ENCODE data around the gene FASTK.
A peak's percentile ranks its signal among the peaks of the same experiment; 100 is the strongest.

FASTK gene

DNA sequence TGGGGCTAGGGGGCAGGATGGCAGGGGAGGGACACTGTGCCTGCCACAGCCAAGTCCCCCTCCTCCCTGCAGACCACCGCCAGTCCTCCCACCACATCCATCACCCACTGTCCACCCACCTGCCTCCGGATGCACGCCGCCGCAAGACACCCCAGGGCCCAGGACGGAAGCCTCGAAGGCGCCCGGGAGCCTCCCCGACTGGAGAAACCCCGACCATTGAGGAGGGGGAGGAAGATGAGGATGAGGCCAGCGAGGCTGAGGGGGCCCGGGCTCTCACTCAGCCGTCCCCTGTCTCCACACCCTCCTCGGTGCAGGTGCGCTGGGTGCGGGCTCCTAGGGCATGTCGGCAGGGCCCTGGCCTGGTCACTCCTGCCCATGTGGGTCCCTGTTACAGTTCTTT, 16.2 kb downstream of the FASTK start:
- no peak for DNase-seq (ENCODE audit: low spot score)

DNA sequence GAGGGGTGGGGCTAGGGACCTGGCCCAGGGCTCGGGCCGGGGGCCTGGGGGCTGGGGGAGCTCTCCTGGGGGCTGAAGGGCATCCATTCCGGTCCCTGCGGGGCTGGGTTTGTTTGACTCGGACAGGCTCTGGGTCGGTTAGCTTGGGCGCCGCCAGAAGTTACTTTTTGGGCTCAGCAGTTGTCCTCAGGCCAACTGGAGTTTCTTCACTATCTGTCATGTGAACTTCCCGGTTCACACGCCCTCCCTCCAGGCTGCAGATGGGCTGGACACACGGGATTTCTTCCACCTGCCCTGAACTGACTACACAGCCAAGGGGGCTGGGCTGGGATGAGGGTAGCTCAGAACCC, 17.4 kb downstream of the FASTK start:
- peak; percentile 53 for DNase-seq (ENCODE audit: low spot score)

DNA sequence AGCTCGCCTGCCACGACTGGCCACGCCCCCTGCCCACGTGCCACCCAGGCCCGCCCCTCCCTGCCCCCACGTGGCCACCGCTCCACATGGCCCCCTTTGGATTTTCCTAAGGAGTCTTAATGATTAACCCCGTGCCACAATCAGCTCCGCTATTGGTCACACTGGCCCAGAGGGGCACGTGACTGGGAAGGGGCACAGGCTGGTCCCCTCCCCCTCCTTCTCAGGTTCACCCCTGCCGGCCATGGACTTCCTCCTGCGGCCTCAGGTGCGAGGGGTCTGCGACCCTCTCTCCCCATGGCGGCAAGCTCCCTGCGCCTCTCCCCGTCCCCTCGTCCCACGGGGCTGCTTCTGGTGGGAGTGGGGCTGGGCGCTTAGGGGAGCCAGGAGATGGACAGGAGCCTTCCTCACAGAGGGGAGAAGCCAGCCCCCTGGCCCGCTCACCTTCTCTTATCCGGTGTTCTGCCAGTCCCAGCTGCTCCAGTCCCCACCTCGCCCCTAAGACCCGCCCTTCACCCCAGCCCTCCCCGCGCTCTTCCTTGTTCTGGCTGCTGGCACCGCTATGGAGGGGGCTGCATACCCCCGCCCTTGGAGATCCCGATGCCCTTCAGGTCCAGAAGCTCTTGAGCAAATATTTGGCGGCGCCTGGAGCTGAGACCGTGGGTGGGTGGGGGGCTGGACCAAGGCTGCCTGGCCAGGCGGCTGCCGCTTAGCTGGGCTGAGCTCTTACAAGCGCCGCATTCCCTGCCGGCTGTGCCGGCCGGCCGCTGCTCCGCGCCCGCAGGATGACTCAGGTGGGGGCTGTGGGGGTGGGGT, 18.0 kb downstream of the FASTK start:
- DNase-seq (ENCODE audit: low spot score), result peak; percentile 100

DNA sequence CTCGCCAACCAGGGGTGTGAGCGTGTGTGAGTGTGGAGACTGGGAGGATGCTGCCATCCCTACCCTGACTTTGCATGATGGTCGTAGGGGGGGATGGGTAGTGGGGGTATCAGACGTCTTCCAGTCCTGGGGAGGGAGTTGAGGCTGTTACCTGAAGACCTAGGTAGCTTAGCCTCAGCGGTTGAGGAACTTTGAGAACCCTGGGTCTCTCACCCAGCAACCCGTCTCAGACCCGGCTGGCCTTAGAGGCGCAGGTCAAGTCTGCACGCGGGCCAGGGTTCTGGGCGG, 18.6 kb downstream of the FASTK start:
- DNase-seq (ENCODE audit: low spot score), result peak; percentile 45

DNA sequence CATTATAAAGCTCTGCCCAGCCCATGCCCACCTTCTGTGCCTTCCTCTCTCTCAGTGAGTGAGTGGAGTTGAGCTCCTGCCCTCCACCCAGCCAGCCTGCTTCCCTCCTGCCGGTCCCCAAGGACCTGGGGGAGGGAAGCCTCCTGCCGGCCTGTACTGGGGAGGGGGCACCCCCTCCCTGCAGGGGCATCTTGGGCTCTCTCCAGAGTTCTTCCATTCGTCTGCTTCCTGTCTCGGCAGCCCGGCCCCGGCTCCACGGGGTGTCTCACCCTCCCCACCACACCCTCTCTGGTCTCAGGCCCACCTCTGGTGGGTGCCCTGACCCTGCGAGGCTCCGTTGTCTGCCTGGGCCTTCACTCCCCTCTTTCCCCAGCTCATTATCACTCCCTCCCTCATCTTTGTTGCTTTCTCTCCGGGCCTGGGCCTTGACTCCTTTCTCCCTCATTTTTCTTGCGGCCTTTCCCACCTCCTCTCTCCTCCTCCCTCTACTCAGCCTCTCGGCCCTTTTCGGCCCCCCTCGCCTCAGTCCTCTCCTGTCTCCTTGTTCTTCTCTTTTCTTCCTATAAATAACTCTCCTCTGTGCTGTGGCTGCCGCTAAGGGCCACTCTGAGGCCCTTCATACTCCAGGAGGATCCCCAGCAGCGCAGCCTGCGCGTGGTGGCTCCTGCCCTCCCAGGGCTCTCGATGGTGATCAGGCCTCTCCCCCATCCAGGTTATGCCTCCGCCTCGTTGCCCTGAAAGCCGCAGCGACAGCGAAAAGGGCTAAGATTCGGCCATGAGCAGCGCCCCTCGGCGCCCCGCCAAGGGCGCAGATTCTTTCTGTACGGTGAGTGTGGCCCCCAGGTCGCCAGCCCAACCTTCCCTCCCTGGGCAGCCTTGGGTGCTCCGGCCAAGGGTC, 19.1 kb downstream of the FASTK start:
- DNase-seq (ENCODE audit: low spot score), result no peak

DNA sequence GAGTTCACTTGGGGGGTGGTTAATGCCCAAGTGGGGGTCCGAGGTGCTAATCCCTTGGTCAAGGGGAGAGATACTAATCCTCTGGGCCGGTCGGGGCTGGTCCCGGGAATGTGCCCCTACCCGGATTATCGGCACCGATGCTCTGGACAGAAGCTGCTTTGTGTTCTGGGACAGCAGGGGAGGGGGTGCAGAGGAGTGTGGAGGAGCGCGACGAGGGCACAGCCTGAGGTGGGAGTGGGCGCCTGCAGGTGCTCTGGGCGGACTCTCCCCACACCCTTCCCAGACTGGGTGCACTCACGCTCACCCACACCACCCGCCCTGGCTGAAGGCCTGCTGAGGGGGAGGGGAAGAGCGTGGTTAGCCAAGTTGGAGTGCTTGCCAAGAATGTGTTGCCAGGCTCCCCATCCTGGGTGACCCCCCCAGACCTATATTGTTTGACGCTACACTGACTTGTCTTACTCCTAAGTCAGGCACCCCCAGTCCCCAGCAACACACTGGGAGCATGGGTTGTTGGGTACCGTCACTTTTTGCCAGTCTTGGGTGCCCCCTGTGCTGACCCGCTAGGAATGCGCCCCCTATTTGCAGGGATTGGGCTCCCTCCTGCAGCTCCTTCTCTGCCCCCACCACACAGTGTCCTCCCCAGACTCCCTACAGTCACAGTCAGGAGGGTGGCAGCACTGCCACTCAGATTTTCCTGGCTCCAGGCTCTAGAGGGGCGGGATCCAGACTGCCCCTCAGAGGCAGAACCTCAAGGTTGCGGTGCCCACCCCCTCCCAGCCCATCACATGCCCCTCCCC, 20.0 kb downstream of the FASTK start:
- peak; percentile 45 for DNase-seq (ENCODE audit: low spot score)

DNA sequence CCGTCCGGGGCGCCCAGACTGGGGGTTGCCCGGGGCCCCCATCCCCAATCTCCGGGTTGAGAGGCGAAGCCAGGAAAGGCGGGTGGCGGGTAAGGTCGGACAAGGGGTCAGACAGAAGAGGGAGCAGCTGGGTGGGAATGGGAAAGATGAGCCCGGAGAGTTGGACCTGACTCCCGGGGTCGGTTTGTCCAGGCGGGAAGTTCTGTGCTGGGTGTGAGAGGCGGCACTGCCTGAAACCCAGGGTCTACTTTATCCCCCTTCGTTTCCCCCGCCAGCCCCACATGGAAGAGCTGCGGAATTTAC, 20.5 kb downstream of the FASTK start:
- no peak for DNase-seq (ENCODE audit: low spot score)

DNA sequence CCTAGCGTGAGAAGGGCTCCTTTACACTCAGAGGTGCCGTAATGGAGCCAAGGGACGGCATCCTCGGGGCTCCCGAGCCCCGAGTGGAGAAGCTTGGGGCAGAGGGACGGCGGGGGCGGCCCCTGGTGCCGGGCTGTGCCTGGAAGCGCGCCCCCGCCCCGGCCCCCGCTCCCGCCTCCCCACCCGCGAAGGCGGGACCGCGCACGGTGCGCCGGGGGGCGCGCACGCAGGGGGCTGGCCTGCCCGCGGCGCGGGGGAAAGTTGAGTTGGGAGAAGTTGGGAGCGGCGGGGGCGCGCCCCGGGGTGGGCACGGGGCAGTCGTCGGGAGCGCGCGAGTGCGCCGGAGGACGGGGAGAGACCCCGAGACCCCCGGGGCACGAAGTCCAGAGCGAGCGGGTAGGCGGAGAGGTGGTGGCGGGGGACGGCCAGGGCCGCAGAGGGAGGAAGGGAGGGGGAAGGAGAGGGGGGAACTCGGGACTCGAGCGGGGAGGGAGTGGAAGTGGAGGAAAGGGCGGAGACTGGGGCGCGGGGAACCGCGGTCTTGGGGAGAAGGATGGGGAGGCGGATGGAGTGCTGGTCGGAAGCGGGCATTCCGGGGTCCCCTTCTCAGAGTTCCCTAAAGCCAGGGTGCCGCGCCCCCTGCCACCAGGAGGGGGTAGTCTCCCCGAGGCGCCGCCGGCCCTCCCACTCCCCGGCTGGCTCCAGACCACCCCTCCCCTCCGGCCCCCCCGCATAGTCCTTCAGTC, 21.1 kb downstream of the FASTK start, which contains the start of gene SLC4A2:
Gene SLC4A2, plus strand, starts transcription at position 223 of the 746 bp plus-strand sequence. CDS start 2,399 bp downstream, outside the sequence.
- DNase-seq (ENCODE audit: low spot score), result peak; percentile 95

DNA sequence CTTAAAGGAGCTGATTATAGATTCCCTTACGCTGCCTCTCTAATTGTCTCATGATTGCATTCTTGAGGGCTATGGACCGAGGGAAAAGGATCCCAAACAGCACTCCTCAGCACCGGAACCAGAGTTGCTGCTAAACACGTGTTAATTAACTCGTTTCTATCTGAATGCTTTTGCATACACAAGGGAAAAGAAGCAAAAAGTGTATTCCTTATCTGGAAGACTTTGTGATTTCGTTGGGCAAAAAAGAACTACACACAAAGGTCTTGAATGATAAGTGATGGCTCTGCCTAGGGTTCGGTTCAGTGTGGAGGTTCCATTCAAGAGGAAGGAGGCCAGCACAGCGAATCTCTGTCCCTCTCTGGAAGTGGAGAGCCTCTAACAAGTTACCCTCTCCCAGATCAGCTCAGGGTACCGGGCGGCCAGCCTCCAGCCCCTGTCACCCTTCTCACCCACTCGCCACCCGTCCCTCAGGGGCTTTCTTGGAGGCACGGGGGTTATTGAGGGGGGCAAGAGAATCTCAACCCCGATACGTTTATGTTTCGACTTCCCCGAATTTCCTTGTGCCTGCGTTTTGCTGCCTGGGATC, 21.7 kb downstream of the FASTK start:
- DNase-seq (ENCODE audit: low spot score), result no peak

DNA sequence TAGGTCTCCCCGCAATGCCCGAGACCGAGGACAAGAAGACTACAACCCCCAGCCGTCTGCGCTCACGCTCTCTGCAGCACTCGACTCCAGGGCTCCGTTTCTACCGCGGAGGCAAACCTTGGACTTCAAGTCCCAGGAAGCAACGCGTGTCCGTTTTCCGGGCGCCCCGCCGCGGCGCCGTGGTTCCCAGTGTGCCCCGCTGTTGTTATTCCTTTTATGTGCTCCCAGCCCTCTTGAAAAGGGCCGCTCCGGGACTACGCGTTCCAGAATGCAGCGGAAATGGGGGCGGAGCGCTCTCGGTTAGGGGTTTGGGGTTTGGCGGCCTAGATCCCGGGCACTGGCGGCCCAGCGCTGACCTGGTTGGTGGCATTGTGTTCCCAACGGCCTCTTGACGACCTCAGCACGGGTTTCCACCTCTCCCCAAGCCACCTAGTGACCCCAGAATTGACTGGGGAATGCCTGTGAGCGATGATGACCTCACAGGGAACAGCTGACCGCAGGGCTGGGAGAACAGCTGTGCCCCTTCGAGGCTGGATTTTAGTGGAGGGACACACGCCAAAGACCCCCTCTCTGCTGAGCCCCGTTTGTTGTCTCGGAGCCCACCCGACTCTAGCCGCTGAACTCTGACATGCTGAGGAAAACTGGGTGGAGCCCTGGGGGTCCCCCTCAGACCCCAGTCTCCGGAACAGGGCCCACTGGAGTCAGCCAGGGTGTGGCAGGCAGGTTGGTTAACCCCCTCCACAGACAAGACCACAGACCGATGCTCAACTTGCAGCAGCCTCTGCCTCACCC, 22.4 kb downstream of the FASTK start:
- peak; percentile 100 for DNase-seq (ENCODE audit: low spot score)

DNA sequence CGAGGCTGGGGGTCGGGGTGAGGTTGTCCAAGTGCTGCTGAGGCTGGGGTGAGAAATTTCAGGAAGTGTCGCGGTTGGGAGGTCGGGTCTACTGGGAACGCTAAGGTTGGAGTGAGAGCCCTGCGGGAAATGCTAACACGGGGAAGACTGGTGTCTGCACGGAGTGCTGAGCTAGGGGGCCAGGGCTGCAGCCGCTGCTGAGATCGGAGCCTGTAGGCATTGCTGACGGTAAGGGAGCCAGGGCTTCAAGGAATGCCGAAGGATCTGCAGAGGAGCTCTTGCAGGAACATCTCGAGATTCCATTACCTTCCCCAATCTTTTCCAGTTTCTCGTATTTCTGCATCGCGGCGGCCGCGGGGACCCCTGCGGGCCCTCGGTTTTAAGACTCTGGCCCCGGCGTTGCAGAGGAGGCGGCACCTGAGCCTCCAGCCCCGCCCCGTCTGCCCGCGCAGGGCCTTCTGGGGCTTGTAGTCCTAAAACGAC, 23.1 kb downstream of the FASTK start, which contains the start of gene CDK5:
Gene CDK5, minus strand, starts transcription at position 392 of the 483 bp plus-strand sequence. Its CDS starts 49 bp downstream, at position 343.
- DNase-seq (ENCODE audit: low spot score), result peak; percentile 65

DNA sequence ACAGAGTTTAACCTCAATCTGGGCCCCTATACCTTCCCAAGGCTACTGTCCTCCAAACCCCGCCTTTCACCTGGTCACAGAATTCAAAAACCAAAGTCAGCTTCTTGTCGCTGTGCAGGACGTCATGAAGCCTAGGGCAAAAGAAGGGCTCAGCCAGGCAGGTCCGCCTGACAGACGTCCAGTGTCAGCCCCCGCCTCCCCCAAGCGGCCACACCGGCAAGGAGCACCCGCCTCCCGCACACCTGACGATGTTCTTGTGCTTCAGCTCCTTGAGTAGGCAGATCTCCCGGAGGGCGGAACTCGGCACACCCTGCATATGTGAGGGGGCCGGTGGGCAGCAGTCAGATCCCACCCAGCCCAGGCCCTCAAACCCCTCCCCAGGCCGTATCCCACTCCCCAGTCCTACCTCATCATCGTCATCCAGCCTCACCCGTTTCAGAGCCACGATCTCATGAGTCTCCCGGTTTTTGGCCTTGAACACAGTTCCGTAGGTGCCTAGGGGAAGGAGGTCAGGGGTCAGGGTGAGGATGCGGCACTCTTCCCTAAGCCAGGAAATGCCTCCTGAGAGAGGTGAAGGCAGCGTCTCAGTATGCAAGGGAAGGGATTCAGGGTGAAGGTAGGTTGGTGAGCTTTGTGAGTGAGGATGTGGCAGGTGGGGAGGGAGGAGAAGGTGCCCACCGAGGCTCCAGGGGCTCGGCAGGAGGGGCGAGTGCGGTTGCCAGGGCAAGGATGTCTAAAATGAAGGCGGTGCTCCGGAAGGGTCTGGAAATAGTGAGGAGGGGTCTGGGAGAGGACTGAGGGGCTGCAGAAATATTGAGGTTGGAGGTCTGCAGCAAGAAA, 23.7 kb downstream of the FASTK start:
- DNase-seq (ENCODE audit: low spot score), result no peak

DNA sequence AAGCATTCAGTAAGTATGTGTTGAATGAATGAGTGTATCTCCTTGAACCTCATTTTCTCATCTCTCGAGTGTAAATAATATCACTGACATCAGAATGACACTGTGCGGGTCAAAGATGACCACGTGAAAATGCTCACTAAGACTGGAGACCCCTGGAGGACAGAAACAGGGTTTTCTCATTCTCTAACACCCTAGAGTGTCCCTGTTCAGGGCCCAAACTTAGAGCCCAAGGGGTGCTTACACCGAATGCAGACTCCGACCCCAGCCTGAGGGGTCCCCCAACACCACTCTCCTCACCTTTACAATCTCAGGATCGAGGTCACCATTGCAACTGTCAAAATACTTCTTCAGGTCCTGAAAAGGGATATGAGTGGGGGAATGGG, 24.3 kb downstream of the FASTK start:
- no peak for DNase-seq (ENCODE audit: low spot score)

DNA sequence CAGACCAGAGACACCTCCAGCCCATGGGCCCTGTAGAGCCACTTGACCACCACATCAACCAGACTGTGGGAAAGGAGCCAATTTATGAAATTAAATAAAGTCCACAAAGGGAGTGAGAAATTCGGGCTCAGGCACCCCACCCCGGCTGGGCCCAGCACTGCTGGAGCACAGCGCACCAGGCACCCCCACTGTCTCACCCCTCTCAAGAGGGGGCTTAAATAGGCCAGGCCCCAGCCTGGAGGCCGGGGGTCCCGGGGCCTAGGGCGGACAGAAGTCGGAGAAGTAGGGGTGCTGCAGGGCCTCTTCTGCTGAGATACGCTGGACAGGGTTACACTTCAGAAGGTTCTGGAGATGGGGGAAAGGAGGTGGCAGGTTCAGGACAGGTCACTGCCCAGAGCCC, 26.9 kb downstream of the FASTK start:
- DNase-seq (ENCODE audit: low spot score), result no peak

DNA sequence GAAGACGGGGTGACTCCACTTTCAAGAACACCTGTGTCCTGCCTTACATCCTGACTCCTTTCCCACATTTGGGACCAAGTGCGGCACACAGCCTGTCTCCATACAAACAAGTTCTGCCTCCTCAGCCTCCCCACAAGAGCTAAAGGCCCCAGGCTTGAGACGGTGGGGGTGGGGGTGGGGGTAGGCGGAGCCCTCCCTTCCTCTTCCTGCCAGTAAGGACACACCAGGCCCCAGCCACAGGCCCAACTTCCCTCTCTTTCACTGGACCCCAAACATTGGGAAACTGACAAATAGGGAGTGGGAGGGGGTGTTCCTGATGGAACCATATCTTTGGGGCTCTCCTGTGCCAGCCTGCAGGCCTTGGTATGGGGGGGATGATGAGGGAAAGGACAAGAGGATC, 27.5 kb downstream of the FASTK start:
- DNase-seq (ENCODE audit: low spot score), result no peak

DNA sequence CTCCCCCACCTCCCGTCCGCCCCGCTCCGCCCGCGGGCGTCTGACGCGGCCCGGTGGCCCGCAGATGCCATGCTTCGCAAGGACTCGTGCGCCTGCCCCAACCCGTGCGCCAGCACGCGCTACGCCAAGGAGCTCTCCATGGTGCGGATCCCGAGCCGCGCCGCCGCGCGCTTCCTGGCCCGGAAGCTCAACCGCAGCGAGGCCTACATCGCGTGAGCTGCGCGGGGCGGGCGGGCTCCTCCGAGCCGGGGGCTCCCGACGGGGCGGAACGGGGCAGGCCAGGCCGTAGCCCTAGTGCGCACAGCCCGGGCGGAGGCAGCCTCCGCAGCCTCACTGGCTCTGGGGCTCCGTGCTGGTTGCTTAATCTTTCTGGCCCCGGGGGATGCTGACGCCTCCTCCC, 29.5 kb downstream of the FASTK start:
- no peak for DNase-seq (ENCODE audit: low spot score)

DNA sequence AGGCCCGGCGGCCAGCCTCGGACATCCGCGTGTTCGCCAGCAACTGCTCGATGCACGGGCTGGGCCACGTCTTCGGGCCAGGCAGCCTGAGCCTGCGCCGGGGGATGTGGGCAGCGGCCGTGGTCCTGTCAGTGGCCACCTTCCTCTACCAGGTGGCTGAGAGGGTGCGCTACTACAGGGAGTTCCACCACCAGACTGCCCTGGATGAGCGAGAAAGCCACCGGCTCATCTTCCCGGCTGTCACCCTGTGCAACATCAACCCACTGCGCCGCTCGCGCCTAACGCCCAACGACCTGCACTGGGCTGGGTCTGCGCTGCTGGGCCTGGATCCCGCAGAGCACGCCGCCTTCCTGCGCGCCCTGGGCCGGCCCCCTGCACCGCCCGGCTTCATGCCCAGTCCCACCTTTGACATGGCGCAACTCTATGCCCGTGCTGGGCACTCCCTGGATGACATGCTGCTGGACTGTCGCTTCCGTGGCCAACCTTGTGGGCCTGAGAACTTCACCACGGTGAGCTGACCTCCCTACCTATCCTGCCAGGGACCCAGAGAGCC, 31.6 kb downstream of the FASTK start:
- no peak for DNase-seq (ENCODE audit: low spot score)

DNA sequence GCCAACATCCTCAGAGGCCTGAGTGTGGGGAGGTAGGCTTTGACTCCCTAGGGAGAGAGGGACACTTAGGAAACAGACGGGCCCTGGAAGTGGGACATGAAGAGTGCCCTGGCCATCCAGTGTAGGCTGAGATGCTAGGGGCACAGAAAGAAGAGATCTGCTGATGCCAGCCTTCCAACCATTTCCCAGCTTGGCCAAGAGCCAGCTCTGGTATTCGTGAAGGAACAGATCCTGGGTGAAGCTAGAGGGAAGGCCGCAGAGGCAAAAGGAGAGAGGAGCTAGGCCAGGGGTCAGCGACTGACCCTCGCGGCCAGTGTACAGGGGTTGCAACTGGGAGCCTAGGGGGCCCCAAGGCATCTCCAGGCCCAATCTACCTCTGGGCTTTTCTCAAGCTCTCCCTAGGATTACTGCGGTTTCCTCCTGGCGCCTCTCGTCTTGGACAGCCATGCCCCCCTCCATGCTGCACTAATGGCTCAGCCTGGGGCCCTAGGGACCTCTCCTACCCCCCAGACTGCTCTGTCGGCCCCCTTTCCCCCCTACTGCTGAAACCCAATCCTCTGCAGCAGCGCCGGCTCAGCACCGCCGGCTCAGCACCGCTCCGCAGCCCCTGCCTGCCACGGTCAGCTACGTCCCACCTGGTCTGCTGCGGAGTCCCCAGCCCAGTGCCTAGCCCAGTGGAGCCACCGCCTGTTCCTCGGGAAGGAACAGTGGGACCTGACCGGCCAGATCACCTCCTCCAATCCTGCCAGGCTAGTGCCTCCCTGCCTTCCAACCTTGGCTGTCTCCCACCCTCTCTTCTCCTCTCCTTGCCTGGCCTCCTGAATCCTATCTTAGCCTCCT, 32.4 kb downstream of the FASTK start, which contains the start of gene ASIC3:
Gene ASIC3, plus strand, starts transcription at position 556 of the 840 bp plus-strand sequence. CDS start 355 bp downstream, outside the sequence.
- DNase-seq (ENCODE audit: low spot score), result no peak
